Renal cortical epithelial cell (primary cell): ENCODE data around the gene GPR21. TPM values are rescaled to one million over a fixed set of nuclear protein-coding genes. Genes with fewer than 3 reads are reported as not detected.

ENCODE experiments used
- DNase-seq: peaks from one replicate; pipeline ENCODE4 v3.0.0-alpha.2; 2011; ENCODE audit warnings: low read depth
- total RNA-seq: library from RNA; depleted of rRNA; stranded (reverse); fragments of >200 nt; gene quantifications from 2 replicates; pipeline ENCODE4 v1.2.3, GENCODE V29; 2014

The GPR21 gene
- total RNA-seq, 1 donor from 2014 or later, result 0.50 TPM

- no peak for DNase-seq
These were observed 566 bp downstream of the GPR21 start for GRCh38 chr9:123033864-123034601.

- DNase-seq, result no peak
These were observed 1.5 kb downstream of the GPR21 start for GRCh38 chr9:123034881-123035510.

- DNase-seq, result no peak
These were observed 2.3 kb downstream of the GPR21 start for GRCh38 chr9:123035791-123036190.

- no peak for DNase-seq
These were observed 3.6 kb downstream of the GPR21 start for GRCh38 chr9:123036893-123037545.

- no peak for DNase-seq
These were observed 6.3 kb downstream of the GPR21 start for GRCh38 chr9:123039617-123040219.

GRCh38 chr9:123040801-123041200 is 7.3 kb downstream of the GPR21 start:
- DNase-seq, result no peak

GRCh38 chr9:123041489-123041888 is 8.0 kb downstream of the GPR21 start:
- DNase-seq, result no peak

- DNase-seq, result no peak
These were observed 9.8 kb downstream of the GPR21 start for GRCh38 chr9:123043081-123043939.

- no peak for DNase-seq
These were observed 11.1 kb downstream of the GPR21 start for GRCh38 chr9:123044586-123044985.

GRCh38 chr9:123046406-123047195 is 13.1 kb downstream of the GPR21 start:
- DNase-seq, result no peak

- DNase-seq, result no peak
These were observed 15.3 kb downstream of the GPR21 start for GRCh38 chr9:123048748-123049147.

GRCh38 chr9:123049589-123050222 is 16.2 kb downstream of the GPR21 start:
- DNase-seq, result peak; percentile 45

GRCh38 chr9:123053046-123053445 is 19.6 kb downstream of the GPR21 start:
- no peak for DNase-seq

- DNase-seq, result no peak
These were observed 20.2 kb downstream of the GPR21 start for GRCh38 chr9:123053711-123054110.

GRCh38 chr9:123058834-123059233 is 25.4 kb downstream of the GPR21 start:
- DNase-seq, result peak; percentile 44

- no peak for DNase-seq
These were observed 26.2 kb downstream of the GPR21 start for GRCh38 chr9:123059472-123060220.

GRCh38 chr9:123061216-123061615 is 27.7 kb downstream of the GPR21 start:
- no peak for DNase-seq

- DNase-seq, result no peak
These were observed 29.1 kb downstream of the GPR21 start for GRCh38 chr9:123062351-123063176.

- no peak for DNase-seq
These were observed 29.7 kb downstream of the GPR21 start for GRCh38 chr9:123063177-123063598.
